Gastroesophageal sphincter (tissue), 3 donors: ENCODE measurements around the gene VPS37D.

Experiments
- POLR2A ChIP-seq, 2 donors: fragments of 450-650 bp; IDR thresholded peaks; one replicate each; pipeline ENCODE4 v1.6.1; 2017; ENCODE audit warnings: antibody characterized with exemption in 2 of 2, mild to moderate bottlenecking in 2 of 2, moderate library complexity in 1 of 2
- POLR2AphosphoS5 ChIP-seq: sonication (generic); formaldehyde crosslinking; IDR thresholded peaks from one replicate; pipeline ENCODE4 v1.6.1; 2017; ENCODE audit warnings: antibody characterized with exemption
- TF ChIP-seq, protein P1 (sequence below), 4 experiments: fragments of 200-600 bp in 2 of 4; fragments of 450-650 bp in 2 of 4; sonication (generic) in 1 of 4; IDR thresholded peaks; one replicate each; pipeline ENCODE4 v1.5.1; 2017 to 2019; ENCODE audit warnings: antibody characterized with exemption in 4 of 4, mild to moderate bottlenecking in 2 of 4, moderate library complexity in 2 of 4

DNA sequence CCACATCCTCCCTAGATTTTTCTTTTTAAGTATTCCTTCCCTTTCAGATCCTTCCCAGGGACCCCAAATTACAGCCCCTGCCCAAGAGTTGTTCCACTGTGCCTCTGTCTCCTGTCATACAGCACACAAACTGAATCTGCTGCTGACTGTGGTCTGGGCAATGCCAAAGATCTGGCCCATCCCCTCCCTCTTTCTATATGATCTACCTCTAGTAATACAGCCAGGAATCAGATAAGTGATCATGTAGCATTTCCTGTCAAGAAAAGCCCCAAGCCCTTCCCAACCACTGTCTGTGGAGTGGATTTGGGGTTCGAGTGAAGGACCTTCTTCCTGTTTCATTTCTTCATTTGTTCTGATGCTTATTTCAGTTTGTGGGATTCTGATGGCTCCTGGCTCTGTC lies 45.1 kb downstream of the VPS37D start:
- TF ChIP-seq, protein P1, sequence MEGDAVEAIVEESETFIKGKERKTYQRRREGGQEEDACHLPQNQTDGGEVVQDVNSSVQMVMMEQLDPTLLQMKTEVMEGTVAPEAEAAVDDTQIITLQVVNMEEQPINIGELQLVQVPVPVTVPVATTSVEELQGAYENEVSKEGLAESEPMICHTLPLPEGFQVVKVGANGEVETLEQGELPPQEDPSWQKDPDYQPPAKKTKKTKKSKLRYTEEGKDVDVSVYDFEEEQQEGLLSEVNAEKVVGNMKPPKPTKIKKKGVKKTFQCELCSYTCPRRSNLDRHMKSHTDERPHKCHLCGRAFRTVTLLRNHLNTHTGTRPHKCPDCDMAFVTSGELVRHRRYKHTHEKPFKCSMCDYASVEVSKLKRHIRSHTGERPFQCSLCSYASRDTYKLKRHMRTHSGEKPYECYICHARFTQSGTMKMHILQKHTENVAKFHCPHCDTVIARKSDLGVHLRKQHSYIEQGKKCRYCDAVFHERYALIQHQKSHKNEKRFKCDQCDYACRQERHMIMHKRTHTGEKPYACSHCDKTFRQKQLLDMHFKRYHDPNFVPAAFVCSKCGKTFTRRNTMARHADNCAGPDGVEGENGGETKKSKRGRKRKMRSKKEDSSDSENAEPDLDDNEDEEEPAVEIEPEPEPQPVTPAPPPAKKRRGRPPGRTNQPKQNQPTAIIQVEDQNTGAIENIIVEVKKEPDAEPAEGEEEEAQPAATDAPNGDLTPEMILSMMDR (IDR thresholded peaks at IDR 0.05) = no peak
- no peak for TF ChIP-seq POLR2A (IDR thresholded peaks at IDR 0.05)
- TF ChIP-seq POLR2AphosphoS5 = no peak
